ENCODE measurements around the gene ZBED1. TPM values are rescaled to one million over a fixed set of nuclear protein-coding genes. Genes with fewer than 3 reads are reported as not detected.
"Not testable (repeated sequence)": the region's sequence is repeated elsewhere in the genome, so short reads cannot be mapped to it uniquely, and the experiment has no call there.

ZBED1 gene
- total and polyA plus RNA-seq, 2 donors (not counting 3 experiments of a cell fraction or from before 2014, with no cell fraction given): 24.6 to 46.5 TPM

GRCh38 chrX:2461711-2462016 is 39.1 kb downstream of the ZBED1 start:
- intact Hi-C loops (cut with micrococcal nuclease): no loop called here

DNA sequence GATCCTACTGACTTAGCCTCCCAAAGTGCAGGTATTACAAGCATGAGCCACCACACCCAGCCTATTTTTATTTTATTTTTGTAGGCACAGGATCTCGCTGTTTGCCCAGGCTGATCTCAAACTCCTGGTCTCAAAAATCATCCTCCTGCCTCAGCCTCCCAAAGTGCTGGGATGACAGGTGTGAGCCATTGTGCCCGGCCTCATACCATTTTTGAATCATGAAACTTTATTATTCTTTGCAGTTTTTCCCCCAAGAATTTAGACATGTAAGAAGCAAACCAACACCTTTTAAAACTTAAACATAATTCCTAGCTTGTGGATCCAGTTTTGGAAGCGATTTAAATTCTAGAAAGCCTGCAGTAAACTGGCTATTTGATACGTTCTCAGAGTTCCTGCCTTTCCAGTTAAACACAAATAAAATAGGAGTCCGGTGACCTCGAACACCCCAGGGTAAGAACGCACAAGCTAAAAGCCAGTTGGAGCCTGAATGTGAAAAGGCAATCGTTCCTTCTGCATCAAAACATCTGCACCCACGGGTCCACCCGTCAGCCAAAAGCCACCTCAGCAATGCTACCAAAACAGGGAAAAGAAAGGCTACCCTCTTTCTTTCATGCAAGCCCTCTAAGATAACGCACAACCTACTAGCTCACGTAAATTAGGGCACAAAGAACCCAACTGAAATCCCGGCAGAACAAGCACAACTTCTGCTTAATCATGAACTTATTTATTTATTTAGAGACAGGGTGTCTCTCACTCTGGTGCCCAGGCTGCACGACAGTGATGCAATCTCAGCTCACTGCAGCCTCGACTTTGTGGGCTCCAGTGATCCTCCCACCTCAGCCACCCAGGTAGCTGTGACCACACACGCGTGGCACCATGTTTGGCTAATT is 39.7 kb downstream of the ZBED1 start:
- CTCF ChIA-PET; dilution Hi-C loops (cut with MboI; ENCODE audit: extremely low pct_ligation_motif_present, low sequenced_read_pairs): not testable (repeated sequence)

More at GRCh38 chrX:2461711-2462016, 39.1 kb downstream of the ZBED1 start:
- Histone ChIP-seq H3K9me1 (replicated peaks; ENCODE audit: control insufficient read depth, extremely low read depth, insufficient read depth, low read length) (no peaks in the 10 kb centered on the region), H3K9me3 (replicated peaks; ENCODE audit: control insufficient read depth, insufficient read depth, low read length) (no peaks in the 10 kb centered on the region), H3K9ac (replicated peaks; ENCODE audit: extremely low read depth, insufficient read depth, low read length) (no peak overlapping the region), H3K27ac (ENCODE audit: insufficient read depth, low read depth, low read length) (no peak overlapping the region), H3K4me2 (ENCODE audit: insufficient read depth, low read length) (no peak overlapping the region), H3K36me3 (ENCODE audit: control insufficient read depth in 2 of 2, extremely low read depth in 1 of 2, insufficient read depth in 2 of 2, low read length in 2 of 2) (no peaks in the 10 kb centered on the region), H3K79me2 (ENCODE audit: control insufficient read depth, insufficient read depth, low read length) (no peaks in the 10 kb centered on the region), H2AFZ (ENCODE audit: low read depth, low read length) (no peak overlapping the region), H3K4me3 (replicated peaks in 1 of 3; ENCODE audit: insufficient read depth in 1 of 3, low read depth in 1 of 3, low read length in 3 of 3) (no peak overlapping the region), H4K20me1 (replicated peaks; ENCODE audit: control insufficient read depth, extremely low read depth, insufficient read depth, low read length) (no peaks in the 10 kb centered on the region), H3K27me3 (ENCODE audit: control insufficient read depth in 2 of 2, insufficient read depth in 2 of 2, low read length in 2 of 2) (no peaks in the 10 kb centered on the region), H3K4me1 (ENCODE audit: control insufficient read depth, extremely low read depth, insufficient read depth, low read length) (no peaks in the 10 kb centered on the region)
- dilution Hi-C loops (cut with MboI; ENCODE audit: extremely low pct_ligation_motif_present, low sequenced_read_pairs): no loop called here
- POLR2A ChIA-PET: no interaction called here
- DNase-seq (ENCODE audit: low read depth, low spot score) (no peak), FAIRE-seq (no peak)
- TF ChIP-seq EZH2 (IDR thresholded peaks at IDR 0.05; ENCODE audit: borderline replicate concordance, low read depth, low read length, severe bottlenecking): no peak
- TF ChIP-seq GATA2 (IDR thresholded peaks at IDR 0.05; ENCODE audit: insufficient read depth, insufficient read length, low read depth, low read length): no peak
- no peak for TF ChIP-seq POLR2AphosphoS5 (IDR thresholded peaks at IDR 0.05; ENCODE audit: insufficient read depth, low read depth, low read length)
- no peak for TF ChIP-seq JUN (IDR thresholded peaks at IDR 0.05; ENCODE audit: borderline replicate concordance, insufficient read depth, insufficient read length, low read depth)
- TF ChIP-seq MYC (IDR thresholded peaks at IDR 0.05; ENCODE audit: low read depth, low read length): no peak
- CTCF ChIA-PET: no interaction called here
- no TSS peak for BruUV-seq (replicated peaks)

DNA sequence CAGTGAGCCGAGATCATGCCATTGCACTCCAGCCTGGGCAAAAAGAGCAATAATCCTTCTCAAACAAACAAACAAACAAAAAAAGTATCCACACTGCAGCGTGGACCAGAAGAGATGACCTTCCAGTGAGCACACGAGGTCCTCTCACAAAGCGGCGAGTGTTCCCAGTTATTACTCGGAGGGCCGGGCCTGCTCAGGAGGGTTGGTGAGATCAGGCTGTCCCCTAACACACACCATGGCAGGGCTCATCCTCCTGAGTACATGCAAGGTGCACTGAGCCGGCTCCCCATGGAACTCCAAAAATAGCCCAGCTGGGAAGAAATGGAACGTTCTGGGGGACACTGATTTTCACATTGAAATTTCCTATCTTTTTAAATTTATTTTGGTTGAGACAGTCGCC is 40.7 kb downstream of the ZBED1 start:
- H3K4me1 ChIP-seq (ENCODE audit: control insufficient read depth, extremely low read depth, insufficient read depth, low read length); H3K27ac ChIP-seq (ENCODE audit: insufficient read depth, low read depth, low read length); H3K9me1 ChIP-seq (replicated peaks; ENCODE audit: control insufficient read depth, extremely low read depth, insufficient read depth, low read length); H3K9me3 ChIP-seq (replicated peaks; ENCODE audit: control insufficient read depth, insufficient read depth, low read length); intact Hi-C loops (cut with micrococcal nuclease); H3K27me3 ChIP-seq (ENCODE audit: control insufficient read depth in 2 of 2, insufficient read depth in 2 of 2, low read length in 2 of 2); H4K20me1 ChIP-seq (replicated peaks; ENCODE audit: control insufficient read depth, extremely low read depth, insufficient read depth, low read length); DNase-seq (ENCODE audit: low read depth, low spot score); H3K4me2 ChIP-seq (ENCODE audit: insufficient read depth, low read length); H3K36me3 ChIP-seq (ENCODE audit: control insufficient read depth in 2 of 2, extremely low read depth in 1 of 2, insufficient read depth in 2 of 2, low read length in 2 of 2); H3K4me3 ChIP-seq (replicated peaks in 1 of 3; ENCODE audit: insufficient read depth in 1 of 3, low read depth in 1 of 3, low read length in 3 of 3); CTCF ChIA-PET; BruUV-seq (replicated peaks); H3K79me2 ChIP-seq (ENCODE audit: control insufficient read depth, insufficient read depth, low read length); dilution Hi-C loops (cut with MboI; ENCODE audit: extremely low pct_ligation_motif_present, low sequenced_read_pairs); H3K9ac ChIP-seq (replicated peaks; ENCODE audit: extremely low read depth, insufficient read depth, low read length); H2AFZ ChIP-seq (ENCODE audit: low read depth, low read length); FAIRE-seq; POLR2A ChIA-PET: not testable (repeated sequence)

More for the DNA sequence above, 39.7 kb downstream of the ZBED1 start:
- intact Hi-C loops (cut with micrococcal nuclease); H3K4me2 ChIP-seq (ENCODE audit: insufficient read depth, low read length); H3K4me3 ChIP-seq (replicated peaks in 1 of 3; ENCODE audit: insufficient read depth in 1 of 3, low read depth in 1 of 3, low read length in 3 of 3); H4K20me1 ChIP-seq (replicated peaks; ENCODE audit: control insufficient read depth, extremely low read depth, insufficient read depth, low read length); BruUV-seq (replicated peaks); H3K27me3 ChIP-seq (ENCODE audit: control insufficient read depth in 2 of 2, insufficient read depth in 2 of 2, low read length in 2 of 2); H3K27ac ChIP-seq (ENCODE audit: insufficient read depth, low read depth, low read length); H3K9me3 ChIP-seq (replicated peaks; ENCODE audit: control insufficient read depth, insufficient read depth, low read length); H3K79me2 ChIP-seq (ENCODE audit: control insufficient read depth, insufficient read depth, low read length); H3K4me1 ChIP-seq (ENCODE audit: control insufficient read depth, extremely low read depth, insufficient read depth, low read length); H3K9me1 ChIP-seq (replicated peaks; ENCODE audit: control insufficient read depth, extremely low read depth, insufficient read depth, low read length); H3K36me3 ChIP-seq (ENCODE audit: control insufficient read depth in 2 of 2, extremely low read depth in 1 of 2, insufficient read depth in 2 of 2, low read length in 2 of 2); POLR2A ChIA-PET; H3K9ac ChIP-seq (replicated peaks; ENCODE audit: extremely low read depth, insufficient read depth, low read length); H2AFZ ChIP-seq (ENCODE audit: low read depth, low read length); DNase-seq (ENCODE audit: low read depth, low spot score): not testable (repeated sequence)
- peak; percentile 28 for FAIRE-seq

Measured in endothelial cell of umbilical vein (primary cell).